Measurements from ENCODE around the gene CHAT.
"Not testable (repeated sequence)": the region's sequence is repeated elsewhere in the genome, so short reads cannot be mapped to it uniquely, and the experiment has no call there.

Gene CHAT

DNA sequence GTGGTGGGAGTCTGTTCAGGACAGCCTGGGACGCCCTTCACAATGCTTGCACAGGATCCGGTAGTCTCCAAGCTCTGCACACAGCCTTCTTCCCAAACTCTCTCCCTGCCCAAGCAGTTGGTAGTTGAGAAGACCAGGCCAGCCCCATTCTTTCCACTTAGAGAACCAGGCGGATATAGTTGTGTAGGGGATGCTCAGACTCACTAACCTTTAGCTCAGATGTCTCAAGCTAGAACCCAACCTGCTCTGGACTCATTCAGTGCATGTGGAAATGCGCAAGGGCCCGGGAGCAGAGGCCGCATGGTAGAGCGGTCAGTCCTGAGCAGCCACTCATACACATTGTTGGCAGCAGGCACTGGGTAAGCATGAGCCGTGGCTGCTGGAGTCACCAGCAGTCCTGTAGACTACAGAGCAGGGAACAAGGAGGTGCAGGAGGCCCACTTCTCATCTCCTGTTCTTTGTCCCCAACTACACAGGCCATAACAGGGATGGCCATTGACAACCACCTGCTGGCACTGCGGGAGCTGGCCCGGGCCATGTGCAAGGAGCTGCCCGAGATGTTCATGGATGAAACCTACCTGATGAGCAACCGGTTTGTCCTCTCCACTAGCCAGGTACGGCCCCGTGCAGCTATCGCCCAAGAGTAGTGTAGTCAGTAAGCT lies 48.5 kb downstream of the CHAT start:
- Histone ChIP-seq H3K4me1 (ENCODE audit: insufficient read depth, low read length) (no peaks in the 10 kb centered on the region), H3K4me3 (ENCODE audit: low read depth in 1 of 2, low read length in 2 of 2) (no peak overlapping the region), H3K27me3 (ENCODE audit: control insufficient read depth in 1 of 2, insufficient read depth in 2 of 2, low read length in 2 of 2) (no peaks in the 10 kb centered on the region), H3K27ac (ENCODE audit: low read depth, low read length) (no peak overlapping the region), H3K9me3 (ENCODE audit: low read length) (no peaks in the 10 kb centered on the region), H3K9ac (ENCODE audit: low read length) (no peak overlapping the region), H3K36me3 (ENCODE audit: insufficient read depth, low read length) (no peaks in the 10 kb centered on the region)

DNA sequence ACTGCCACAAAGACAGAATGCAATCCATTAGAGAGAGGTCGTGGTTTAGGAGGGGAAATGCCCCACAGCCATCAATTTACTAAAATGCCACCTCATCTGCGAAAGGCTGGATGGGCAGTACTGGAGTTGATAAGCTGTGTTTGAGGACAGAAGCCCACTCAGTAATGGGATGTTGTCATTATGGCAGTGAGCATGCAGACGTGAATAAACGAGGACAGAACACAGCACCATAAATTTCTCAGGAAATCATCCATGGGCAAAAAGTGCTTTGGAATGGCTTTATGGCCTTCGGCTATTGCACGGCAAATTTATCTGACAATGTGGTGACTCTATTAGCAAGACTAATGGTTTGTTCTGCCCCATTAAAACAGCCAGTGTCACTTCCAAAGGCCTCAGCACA lies 49.8 kb downstream of the CHAT start:
- no peak overlapping the region for H3K4me3 ChIP-seq (ENCODE audit: low read depth in 1 of 2, low read length in 2 of 2)
- H3K9ac ChIP-seq (ENCODE audit: low read length): no peak overlapping the region
- H3K27ac ChIP-seq (ENCODE audit: low read depth, low read length): no peak overlapping the region
- no peaks in the 10 kb centered on the region for H3K36me3 ChIP-seq (ENCODE audit: insufficient read depth, low read length)
- H3K9me3 ChIP-seq (ENCODE audit: low read length): no peaks in the 10 kb centered on the region
- H3K4me1 ChIP-seq (ENCODE audit: insufficient read depth, low read length): no peaks in the 10 kb centered on the region
- H3K27me3 ChIP-seq (ENCODE audit: control insufficient read depth in 1 of 2, insufficient read depth in 2 of 2, low read length in 2 of 2): no peaks in the 10 kb centered on the region

DNA sequence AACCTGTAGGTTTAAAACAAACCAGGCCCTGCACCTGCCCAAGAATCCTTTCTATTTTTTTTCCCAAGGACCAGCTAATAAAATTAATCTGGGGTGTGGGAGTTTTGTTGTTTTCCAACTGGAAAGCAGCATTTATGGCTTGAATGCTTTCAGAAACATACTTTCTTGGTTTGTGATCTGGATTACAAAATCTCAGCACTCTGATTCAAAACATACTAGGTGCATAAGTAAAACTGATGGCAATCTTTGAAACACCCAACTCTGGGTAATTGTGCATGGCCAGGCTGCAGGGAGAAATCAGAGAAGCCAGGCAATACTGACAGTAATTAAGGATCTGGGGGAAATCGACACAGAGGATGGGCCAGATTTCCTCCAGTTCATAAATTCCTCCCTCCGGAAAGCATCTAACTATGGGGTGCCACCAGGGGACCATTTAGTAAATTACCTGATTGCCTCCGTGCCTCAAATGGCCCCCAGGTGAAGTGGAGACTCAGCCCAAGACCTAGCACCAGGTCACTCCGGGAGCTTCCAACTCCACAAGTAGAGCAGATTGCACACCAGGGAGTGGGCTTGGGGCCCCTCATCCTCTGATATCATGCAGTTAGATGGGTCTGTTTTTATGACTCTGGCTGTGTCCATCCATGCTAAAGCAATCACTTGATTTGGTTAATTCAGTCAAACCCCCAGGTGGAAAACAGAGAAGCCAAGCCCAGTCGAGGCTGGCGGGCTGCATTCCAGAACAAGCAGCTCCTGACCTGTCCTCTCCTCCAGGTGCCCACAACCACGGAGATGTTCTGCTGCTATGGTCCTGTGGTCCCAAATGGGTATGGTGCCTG lies 50.4 kb downstream of the CHAT start:
- H3K9me3 ChIP-seq (ENCODE audit: low read length): no peaks in the 10 kb centered on the region
- no peaks in the 10 kb centered on the region for H3K36me3 ChIP-seq (ENCODE audit: insufficient read depth, low read length)
- H3K27ac ChIP-seq (ENCODE audit: low read depth, low read length): no peak overlapping the region
- no peak overlapping the region for H3K4me3 ChIP-seq (ENCODE audit: low read depth in 1 of 2, low read length in 2 of 2)
- no peaks in the 10 kb centered on the region for H3K27me3 ChIP-seq (ENCODE audit: control insufficient read depth in 1 of 2, insufficient read depth in 2 of 2, low read length in 2 of 2)
- H3K4me1 ChIP-seq (ENCODE audit: insufficient read depth, low read length): no peaks in the 10 kb centered on the region
- no peak overlapping the region for H3K9ac ChIP-seq (ENCODE audit: low read length)

DNA sequence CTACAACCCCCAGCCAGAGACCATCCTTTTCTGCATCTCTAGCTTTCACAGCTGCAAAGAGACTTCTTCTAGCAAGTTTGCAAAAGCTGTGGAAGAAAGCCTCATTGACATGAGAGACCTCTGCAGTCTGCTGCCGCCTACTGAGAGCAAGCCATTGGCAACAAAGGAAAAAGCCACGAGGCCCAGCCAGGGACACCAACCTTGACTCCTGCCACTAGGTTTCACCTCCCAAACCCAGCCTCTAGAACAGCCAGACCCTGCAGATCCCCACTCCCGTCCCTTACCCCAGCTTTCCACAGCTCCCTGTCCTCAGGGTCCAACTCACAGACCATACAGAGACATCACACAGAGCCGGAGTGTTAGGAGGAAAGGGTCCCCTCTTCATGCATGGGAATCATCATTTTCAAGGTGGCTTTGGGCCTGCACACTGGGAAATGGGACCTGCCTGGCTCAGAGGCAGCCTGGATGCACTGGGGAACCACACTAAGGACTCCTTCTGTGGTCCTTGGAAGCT lies 51.1 kb downstream of the CHAT start:
- no peaks in the 10 kb centered on the region for H3K27me3 ChIP-seq (ENCODE audit: control insufficient read depth in 1 of 2, insufficient read depth in 2 of 2, low read length in 2 of 2)

DNA sequence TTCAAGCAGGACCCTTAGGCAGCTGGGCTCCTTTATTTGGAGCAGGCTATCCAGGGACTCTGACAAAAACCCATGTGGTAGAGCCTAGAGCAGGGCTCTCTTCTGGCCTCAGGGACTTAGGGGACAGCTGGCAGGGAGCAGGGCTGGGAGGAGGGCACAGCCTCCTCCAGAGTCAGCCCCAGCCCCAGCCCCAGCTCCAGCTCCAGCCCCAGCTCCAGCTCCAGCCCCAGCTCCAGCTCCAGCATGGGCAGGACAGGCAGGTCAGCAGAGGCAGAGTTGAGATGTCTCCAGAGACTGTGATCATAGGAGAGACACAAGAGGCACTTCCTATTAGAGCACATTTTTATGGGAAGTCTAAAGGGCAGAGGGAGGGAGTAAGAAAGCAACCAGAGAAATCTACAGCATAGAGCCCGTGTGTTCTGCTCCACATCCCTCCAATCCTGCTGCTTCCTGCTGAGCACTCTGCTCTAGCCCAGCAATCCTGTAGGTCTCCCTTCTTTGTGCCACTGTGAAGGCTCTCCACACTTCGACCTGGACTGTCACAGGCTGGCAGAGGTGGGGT lies 52.3 kb downstream of the CHAT start:
- Histone ChIP-seq H3K27me3 (ENCODE audit: control insufficient read depth in 1 of 2, insufficient read depth in 2 of 2, low read length in 2 of 2) (no peaks in the 10 kb centered on the region), H3K4me3 (ENCODE audit: low read depth in 1 of 2, low read length in 2 of 2) (no peak overlapping the region)

More for the DNA sequence above, 51.1 kb downstream of the CHAT start:
- no peaks in the 10 kb centered on the region for H3K9me3 ChIP-seq (ENCODE audit: low read length)
- H3K9ac ChIP-seq (ENCODE audit: low read length): no peak overlapping the region
- no peak overlapping the region for H3K27ac ChIP-seq (ENCODE audit: low read depth, low read length)
- no peaks in the 10 kb centered on the region for H3K36me3 ChIP-seq (ENCODE audit: insufficient read depth, low read length)
- no peak overlapping the region for H3K4me3 ChIP-seq (ENCODE audit: low read depth in 1 of 2, low read length in 2 of 2)
- no peaks in the 10 kb centered on the region for H3K4me1 ChIP-seq (ENCODE audit: insufficient read depth, low read length)

DNA sequence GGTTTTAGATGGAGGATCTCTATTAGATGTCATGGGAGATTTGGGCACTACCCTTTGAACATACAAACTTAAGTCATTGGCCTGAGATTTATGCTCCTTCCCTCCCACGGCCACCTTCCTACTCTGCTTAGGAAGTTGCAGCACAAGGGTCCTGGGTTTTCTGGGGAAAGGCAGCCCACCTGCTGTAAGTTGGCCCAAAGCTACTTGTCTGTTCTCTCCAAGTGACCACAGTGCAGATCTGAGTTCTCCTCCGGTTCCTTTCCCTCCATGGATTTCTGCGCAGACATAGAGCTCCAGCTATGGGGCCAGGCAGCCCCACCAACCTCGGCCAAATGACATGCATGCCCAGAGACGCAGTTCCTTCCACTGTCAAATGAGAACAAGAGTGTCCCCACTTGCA lies 52.8 kb downstream of the CHAT start:
- no peak overlapping the region for H3K27ac ChIP-seq (ENCODE audit: low read depth, low read length)
- no peaks in the 10 kb centered on the region for H3K36me3 ChIP-seq (ENCODE audit: insufficient read depth, low read length)
- no peak overlapping the region for H3K4me3 ChIP-seq (ENCODE audit: low read depth in 1 of 2, low read length in 2 of 2)
- no peaks in the 10 kb centered on the region for H3K27me3 ChIP-seq (ENCODE audit: control insufficient read depth in 1 of 2, insufficient read depth in 2 of 2, low read length in 2 of 2)
- H3K9ac ChIP-seq (ENCODE audit: low read length): no peak overlapping the region
- no peaks in the 10 kb centered on the region for H3K9me3 ChIP-seq (ENCODE audit: low read length)
- H3K4me1 ChIP-seq (ENCODE audit: insufficient read depth, low read length): no peaks in the 10 kb centered on the region

More for the DNA sequence above, 52.3 kb downstream of the CHAT start:
- H3K9me3 ChIP-seq (ENCODE audit: low read length): no peaks in the 10 kb centered on the region
- no peak overlapping the region for H3K27ac ChIP-seq (ENCODE audit: low read depth, low read length)
- no peak overlapping the region for H3K9ac ChIP-seq (ENCODE audit: low read length)
- H3K36me3 ChIP-seq (ENCODE audit: insufficient read depth, low read length): no peaks in the 10 kb centered on the region
- no peaks in the 10 kb centered on the region for H3K4me1 ChIP-seq (ENCODE audit: insufficient read depth, low read length)

DNA sequence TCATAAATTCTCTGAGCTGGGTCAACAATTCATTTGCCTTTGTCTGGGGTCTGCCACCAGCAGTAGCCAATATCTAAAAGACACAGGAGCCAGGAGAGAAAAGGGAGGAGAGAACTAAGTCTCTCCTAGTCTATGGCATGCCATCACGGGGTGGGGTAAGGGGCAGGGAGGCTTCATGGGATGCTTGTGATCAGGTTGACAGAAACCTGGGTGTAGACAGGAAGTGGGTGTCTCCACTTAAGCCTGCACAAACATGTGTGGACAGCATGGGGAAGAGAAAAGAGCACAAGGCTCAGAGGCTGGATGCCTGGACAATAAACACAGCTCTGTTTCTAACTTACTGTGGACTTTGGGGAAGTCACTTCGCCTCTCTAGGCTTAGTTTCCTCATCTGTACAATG lies 54.2 kb downstream of the CHAT start:
- no peaks in the 10 kb centered on the region for H3K4me1 ChIP-seq (ENCODE audit: insufficient read depth, low read length)
- H3K36me3 ChIP-seq (ENCODE audit: insufficient read depth, low read length): no peaks in the 10 kb centered on the region
- H3K27me3 ChIP-seq (ENCODE audit: control insufficient read depth in 1 of 2, insufficient read depth in 2 of 2, low read length in 2 of 2): no peaks in the 10 kb centered on the region
- no peak overlapping the region for H3K4me3 ChIP-seq (ENCODE audit: low read depth in 1 of 2, low read length in 2 of 2)
- no peak overlapping the region for H3K27ac ChIP-seq (ENCODE audit: low read depth, low read length)
- no peaks in the 10 kb centered on the region for H3K9me3 ChIP-seq (ENCODE audit: low read length)
- H3K9ac ChIP-seq (ENCODE audit: low read length): no peak overlapping the region

DNA sequence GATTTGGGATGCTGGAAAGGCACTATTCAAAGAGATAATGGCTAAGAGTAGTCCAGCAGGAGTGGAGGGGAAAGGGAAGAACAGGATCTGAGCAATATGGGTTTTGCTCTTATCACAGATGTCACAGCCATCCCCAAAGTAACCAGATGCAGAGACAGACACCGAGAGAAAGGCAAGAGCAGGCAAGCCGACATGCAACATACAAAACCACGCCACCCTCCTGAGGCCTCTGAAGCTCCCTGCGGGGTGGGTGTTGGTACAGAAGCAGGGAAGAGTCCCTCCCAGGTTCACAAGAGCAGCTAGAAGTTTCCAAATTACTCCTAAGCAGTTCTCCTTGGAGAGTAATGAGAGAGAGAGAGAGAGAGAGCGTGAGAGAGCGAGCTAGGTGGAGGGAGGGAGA lies 54.8 kb downstream of the CHAT start:
- no peaks in the 10 kb centered on the region for H3K36me3 ChIP-seq (ENCODE audit: insufficient read depth, low read length)
- H3K9ac ChIP-seq (ENCODE audit: low read length): no peak overlapping the region
- no peaks in the 10 kb centered on the region for H3K27me3 ChIP-seq (ENCODE audit: control insufficient read depth in 1 of 2, insufficient read depth in 2 of 2, low read length in 2 of 2)
- H3K9me3 ChIP-seq (ENCODE audit: low read length): no peaks in the 10 kb centered on the region
- no peak overlapping the region for H3K4me3 ChIP-seq (ENCODE audit: low read depth in 1 of 2, low read length in 2 of 2)
- no peak overlapping the region for H3K27ac ChIP-seq (ENCODE audit: low read depth, low read length)
- H3K4me1 ChIP-seq (ENCODE audit: insufficient read depth, low read length): no peaks in the 10 kb centered on the region

DNA sequence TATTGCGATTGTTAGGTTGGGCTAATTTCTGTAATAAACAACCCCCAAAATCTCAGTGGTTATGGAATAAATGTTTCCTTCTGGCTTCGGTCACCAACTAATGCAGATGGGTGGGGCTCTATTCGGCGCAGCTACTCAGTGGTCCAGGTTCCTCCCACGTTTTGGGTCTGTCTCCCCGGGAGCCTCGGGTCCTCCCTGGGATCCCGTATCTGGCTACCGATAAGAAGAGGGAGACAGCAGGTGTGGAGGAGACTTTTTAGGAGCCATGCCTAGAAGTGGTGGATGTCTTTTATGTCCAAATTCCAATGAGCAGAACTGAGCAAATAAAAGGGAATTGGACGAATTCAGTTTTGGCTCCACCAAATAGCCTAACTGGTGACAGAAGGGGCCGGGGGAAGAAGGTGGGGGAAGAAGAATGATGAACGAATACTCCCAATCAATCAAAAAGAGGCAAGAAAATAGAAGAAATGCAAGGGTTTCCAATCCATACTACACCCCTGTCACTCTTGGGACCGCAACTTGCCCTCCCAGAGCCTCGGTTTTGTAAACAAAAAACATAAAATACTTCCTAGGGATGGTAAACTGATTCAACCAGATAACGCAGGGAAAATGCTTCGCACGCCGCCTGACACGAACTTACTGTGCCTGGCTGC lies 65.1 kb downstream of the CHAT start:
- no peak overlapping the region for H3K27ac ChIP-seq (ENCODE audit: low read depth, low read length)
- no peaks in the 10 kb centered on the region for H3K36me3 ChIP-seq (ENCODE audit: insufficient read depth, low read length)
- no peak overlapping the region for H3K9ac ChIP-seq (ENCODE audit: low read length)
- H3K9me3 ChIP-seq (ENCODE audit: low read length): no peaks in the 10 kb centered on the region
- no peaks in the 10 kb centered on the region for H3K4me1 ChIP-seq (ENCODE audit: insufficient read depth, low read length)
- peaks cover 0 to 6% of the 10 kb centered on the region in 2 donors for H3K27me3 ChIP-seq (ENCODE audit: control insufficient read depth in 1 of 2, insufficient read depth in 2 of 2, low read length in 2 of 2)
- H3K4me3 ChIP-seq (ENCODE audit: low read depth in 1 of 2, low read length in 2 of 2): no peak overlapping the region

DNA sequence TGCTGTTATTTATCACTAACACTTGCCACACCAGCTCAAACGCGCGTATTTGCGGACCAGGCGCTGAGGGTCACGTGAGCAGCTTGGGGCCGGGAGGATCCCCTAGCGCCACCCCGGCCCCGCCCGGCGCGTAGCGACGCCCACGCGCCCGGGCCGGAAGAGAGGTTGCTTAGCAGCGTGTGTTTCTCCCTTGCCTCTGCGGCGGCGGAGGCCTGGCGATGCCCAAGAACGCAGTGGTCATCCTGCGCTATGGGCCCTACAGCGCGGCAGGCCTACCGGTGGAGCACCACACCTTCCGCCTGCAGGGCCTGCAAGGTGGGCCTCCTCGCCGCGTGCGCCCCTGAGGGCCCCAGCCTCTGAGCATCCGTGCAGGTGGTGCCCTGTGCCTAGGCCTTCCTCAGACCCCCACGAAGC lies 65.7 kb downstream of the CHAT start, which contains the start of gene C10orf53:
TSS of gene C10orf53 (plus strand) at position 172 of the 414 bp plus-strand sequence. CDS start at position 219, 47 bp downstream.
- H3K9ac ChIP-seq (ENCODE audit: low read length): no peak within 1 kb of the TSS
- H3K27ac ChIP-seq (ENCODE audit: low read depth, low read length): no peak within 1 kb of the TSS
- no peaks in the 10 kb centered on the region for H3K4me1 ChIP-seq (ENCODE audit: insufficient read depth, low read length)
- no peaks in the 10 kb centered on the region for H3K36me3 ChIP-seq (ENCODE audit: insufficient read depth, low read length)
- H3K27me3 ChIP-seq (ENCODE audit: control insufficient read depth in 1 of 2, insufficient read depth in 2 of 2, low read length in 2 of 2): peaks cover 0 to 6% of the 10 kb centered on the region in 2 donors
- no peak within 1 kb of the TSS for H3K4me3 ChIP-seq (ENCODE audit: low read depth in 1 of 2, low read length in 2 of 2)
- no peaks in the 10 kb centered on the region for H3K9me3 ChIP-seq (ENCODE audit: low read length)

DNA sequence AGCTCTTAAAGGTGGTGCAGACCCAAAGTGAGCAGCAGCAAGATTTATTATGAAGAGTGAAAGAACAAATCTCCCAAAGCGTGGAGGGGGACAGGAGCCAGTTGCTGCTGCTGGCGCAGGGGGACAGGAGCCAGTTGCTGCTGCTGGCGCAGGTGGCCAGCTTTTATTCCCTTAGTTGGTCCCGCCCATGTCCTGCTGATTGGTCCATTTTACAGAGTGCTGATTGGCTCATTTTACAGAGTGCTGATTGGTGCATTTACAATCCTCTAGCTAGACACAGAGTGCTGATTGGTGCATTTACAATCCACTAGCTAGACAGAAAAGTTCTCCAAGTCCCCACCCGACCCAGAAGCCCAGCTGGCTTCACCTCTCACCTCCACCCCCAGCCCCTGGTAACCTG lies 68.6 kb downstream of the CHAT start:
- not testable (repeated sequence) for H3K27ac ChIP-seq (ENCODE audit: low read depth, low read length); H3K27me3 ChIP-seq (ENCODE audit: control insufficient read depth in 1 of 2, insufficient read depth in 2 of 2, low read length in 2 of 2); H3K4me3 ChIP-seq (ENCODE audit: low read depth in 1 of 2, low read length in 2 of 2); H3K4me1 ChIP-seq (ENCODE audit: insufficient read depth, low read length); H3K36me3 ChIP-seq (ENCODE audit: insufficient read depth, low read length); H3K9ac ChIP-seq (ENCODE audit: low read length); H3K9me3 ChIP-seq (ENCODE audit: low read length)
